Measurements from ENCODE around the gene ALS2CL.
"Not testable (repeated sequence)": the region's sequence is repeated elsewhere in the genome, so short reads cannot be mapped to it uniquely, and the experiment has no call there.

The ALS2CL gene

GRCh38 chr3:46705751-46706552 is 12.5 kb upstream of the ALS2CL start:
- ATAC-seq (replicated peaks; ENCODE audit: extremely low read depth, poor library complexity, severe bottlenecking) = no peak
- no peaks in the 10 kb centered on the region for H3K36me3 Mint-ChIP-seq (ENCODE audit: insufficient read depth)

GRCh38 chr3:46705022-46705530 is 11.6 kb upstream of the ALS2CL start:
- no peak overlapping the region for H3K4me3 Mint-ChIP-seq
- H3K4me1 Mint-ChIP-seq = no peaks in the 10 kb centered on the region
- DNase-seq (ENCODE audit: low spot score in 2 of 2) (peak; percentile 56 to 59), ATAC-seq (replicated peaks; ENCODE audit: extremely low read depth, poor library complexity, severe bottlenecking) (peak; percentile 73)
- H3K27ac Mint-ChIP-seq (ENCODE audit: low read depth) = no peak overlapping the region
- H3K36me3 Mint-ChIP-seq (ENCODE audit: insufficient read depth) = no peaks in the 10 kb centered on the region
- H3K27me3 Mint-ChIP-seq = peaks cover 14% of the 10 kb centered on the region
- no peaks in the 10 kb centered on the region for H3K9me3 Mint-ChIP-seq

More at GRCh38 chr3:46705751-46706552, 12.5 kb upstream of the ALS2CL start:
- no peak overlapping the region for H3K4me3 Mint-ChIP-seq
- no peak for DNase-seq (ENCODE audit: low spot score in 2 of 2)
- H3K27ac Mint-ChIP-seq (ENCODE audit: low read depth) = no peak overlapping the region
- H3K4me1 Mint-ChIP-seq = no peaks in the 10 kb centered on the region
- no peaks in the 10 kb centered on the region for H3K9me3 Mint-ChIP-seq
- H3K27me3 Mint-ChIP-seq = peaks cover 14% of the 10 kb centered on the region

GRCh38 chr3:46704346-46704745 is 10.9 kb upstream of the ALS2CL start:
- DNase-seq (ENCODE audit: low spot score in 2 of 2); ATAC-seq (replicated peaks; ENCODE audit: extremely low read depth, poor library complexity, severe bottlenecking); H3K27ac Mint-ChIP-seq (ENCODE audit: low read depth); H3K4me1 Mint-ChIP-seq; H3K36me3 Mint-ChIP-seq (ENCODE audit: insufficient read depth); H3K9me3 Mint-ChIP-seq; H3K4me3 Mint-ChIP-seq: not testable (repeated sequence)
- peaks cover 14% of the 10 kb centered on the region for H3K27me3 Mint-ChIP-seq

DNA sequence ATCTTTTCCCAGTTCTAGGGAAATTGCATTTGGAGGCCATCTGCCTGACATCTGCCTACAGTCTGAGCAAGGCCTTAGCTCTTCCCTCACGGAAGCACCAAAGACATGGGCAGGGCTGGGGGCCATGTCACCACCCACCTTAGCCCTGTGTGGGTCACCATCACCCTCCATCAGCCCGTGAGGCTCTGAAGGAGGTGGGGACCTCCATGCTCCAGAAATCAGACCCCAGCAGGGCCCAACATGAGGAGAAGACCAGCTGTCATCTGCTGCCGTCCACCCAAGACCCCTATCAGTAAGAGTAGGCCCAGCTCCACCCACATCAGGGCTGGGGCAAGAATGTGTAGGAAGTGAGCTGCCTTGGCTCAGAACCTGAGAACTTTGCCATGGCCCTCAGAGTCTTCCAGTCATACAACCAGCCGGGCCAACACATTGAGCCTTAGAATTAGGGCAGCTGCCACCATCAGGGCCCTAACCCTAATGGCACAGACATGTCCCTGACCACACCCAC is 9.6 kb upstream of the ALS2CL start:
- Mint-ChIP-seq H3K27ac (ENCODE audit: low read depth) (no peak overlapping the region), H3K4me1 (no peaks in the 10 kb centered on the region), H3K4me3 (no peak overlapping the region), H3K9me3 (no peaks in the 10 kb centered on the region), H3K36me3 (ENCODE audit: insufficient read depth) (no peaks in the 10 kb centered on the region), H3K27me3 (peaks cover 14% of the 10 kb centered on the region)
- ATAC-seq (replicated peaks; ENCODE audit: extremely low read depth, poor library complexity, severe bottlenecking) = no peak
- DNase-seq (ENCODE audit: low spot score in 2 of 2) = no peak

DNA sequence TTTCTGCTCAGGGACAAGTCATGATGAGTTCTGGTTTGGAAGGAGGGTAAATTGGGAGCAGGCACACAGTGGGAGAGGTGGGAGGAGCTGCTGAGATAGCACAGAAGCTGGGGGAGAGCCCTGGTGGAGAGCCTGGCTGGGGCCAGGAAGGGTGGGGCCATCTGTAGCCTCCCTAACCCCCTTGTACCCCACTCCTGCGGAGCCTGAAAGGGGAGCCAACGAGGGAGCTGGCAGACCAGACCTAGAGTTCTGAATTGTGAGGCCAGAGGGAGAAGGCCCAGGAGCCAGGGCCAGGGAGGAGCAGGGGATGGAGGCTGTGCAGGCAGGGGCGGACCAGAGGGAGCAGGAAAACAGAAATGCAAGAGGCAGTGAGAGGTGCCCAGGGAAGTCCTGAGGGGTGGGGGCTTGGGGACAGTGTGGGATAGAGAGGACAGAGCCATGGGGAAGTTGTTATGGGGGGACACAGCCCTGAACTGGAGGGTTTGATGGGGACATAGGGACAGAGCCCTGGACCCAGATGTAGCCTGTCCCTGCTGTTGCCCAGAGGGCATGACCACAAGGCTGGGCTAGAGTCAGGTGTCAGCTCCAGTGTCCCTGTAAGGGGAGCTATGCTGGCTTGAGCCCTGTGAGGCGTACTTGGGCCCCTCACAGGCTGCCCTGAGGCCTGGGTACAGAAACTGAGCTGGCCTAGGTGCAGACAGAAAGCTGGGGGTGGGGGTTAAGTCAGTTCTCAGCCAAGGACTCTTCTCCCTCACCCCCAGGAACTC is 8.9 kb upstream of the ALS2CL start:
- ATAC-seq (replicated peaks; ENCODE audit: extremely low read depth, poor library complexity, severe bottlenecking) = no peak
- no peak overlapping the region for H3K4me3 Mint-ChIP-seq
- no peaks in the 10 kb centered on the region for H3K36me3 Mint-ChIP-seq (ENCODE audit: insufficient read depth)
- H3K27ac Mint-ChIP-seq (ENCODE audit: low read depth) = no peak overlapping the region
- H3K4me1 Mint-ChIP-seq = no peaks in the 10 kb centered on the region
- peaks cover 14% of the 10 kb centered on the region for H3K27me3 Mint-ChIP-seq
- no peak for DNase-seq (ENCODE audit: low spot score in 2 of 2)
- no peaks in the 10 kb centered on the region for H3K9me3 Mint-ChIP-seq

DNA sequence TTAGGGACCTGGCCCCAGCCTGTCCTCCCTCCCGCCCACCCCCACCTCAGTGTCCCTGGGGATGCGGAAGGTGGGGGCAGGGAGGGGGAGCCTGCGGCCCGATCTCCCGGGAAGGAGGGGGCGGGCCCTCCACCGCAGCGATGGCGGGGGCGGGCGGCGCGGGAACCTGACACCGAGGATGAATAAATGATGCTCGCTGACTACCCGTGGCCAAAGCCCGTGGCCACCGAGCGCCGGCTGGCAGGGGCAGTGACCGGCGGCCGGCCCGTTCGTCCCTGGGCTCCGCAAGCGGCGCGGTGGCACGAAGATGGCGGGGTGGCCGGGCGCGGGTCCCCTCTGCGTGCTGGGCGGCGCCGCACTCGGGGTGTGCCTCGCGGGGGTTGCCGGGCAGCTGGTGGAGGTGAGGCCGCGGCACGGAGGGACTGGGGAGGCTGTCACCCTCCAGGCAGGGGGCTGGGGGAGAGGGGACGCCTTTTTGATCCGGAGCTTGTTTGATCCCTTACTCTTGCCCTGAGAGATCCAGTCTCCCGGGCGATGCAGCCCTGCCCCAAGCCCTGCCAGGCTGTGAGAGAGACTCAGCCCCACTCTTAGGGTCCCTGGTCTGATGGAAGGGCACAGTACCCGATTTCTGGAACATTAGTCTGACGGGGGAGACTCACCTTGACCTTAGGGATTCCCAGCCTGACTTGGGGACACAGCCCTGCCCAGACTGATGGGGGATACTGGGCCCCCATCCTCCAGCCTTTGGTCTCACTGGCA is 7.9 kb upstream of the ALS2CL start, which contains the start of gene TMIE:
Gene TMIE (plus strand): TSS at position 212 of the 759 bp plus-strand sequence. CDS start 96 bp downstream, at position 308.
- Mint-ChIP-seq H3K4me3 (no peak within 1 kb of the TSS), H3K9me3 (no peaks in the 10 kb centered on the region), H3K4me1 (no peaks in the 10 kb centered on the region), H3K27ac (ENCODE audit: low read depth) (no peak within 1 kb of the TSS), H3K27me3 (peaks cover 14% of the 10 kb centered on the region), H3K36me3 (ENCODE audit: insufficient read depth) (no peaks in the 10 kb centered on the region)
- DNase-seq (ENCODE audit: low spot score in 2 of 2) (no peak), ATAC-seq (replicated peaks; ENCODE audit: extremely low read depth, poor library complexity, severe bottlenecking) (no peak)

DNA sequence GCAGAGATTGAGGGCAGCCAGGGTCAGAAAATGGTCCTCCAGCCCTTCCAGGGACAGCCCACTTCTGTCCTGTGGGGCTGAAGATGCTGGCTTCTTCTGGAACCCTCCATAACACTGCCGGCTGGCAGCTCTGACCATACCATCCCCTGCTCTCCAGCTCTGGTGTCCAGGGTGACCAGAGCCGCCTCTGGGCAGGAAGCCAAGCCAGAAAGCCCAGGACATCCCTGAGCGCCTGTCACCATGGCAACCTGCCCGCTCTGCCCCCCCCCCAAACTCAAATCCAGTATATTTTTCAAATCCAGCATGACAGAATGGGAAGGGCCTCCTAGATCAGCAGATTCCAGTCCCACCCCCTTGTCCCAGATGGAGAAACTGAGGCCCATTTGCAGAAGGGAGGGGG is 7.3 kb upstream of the ALS2CL start:
- Mint-ChIP-seq H3K4me1 (peaks cover 4% of the 10 kb centered on the region), H3K36me3 (ENCODE audit: insufficient read depth) (no peaks in the 10 kb centered on the region), H3K27me3 (peaks cover 14% of the 10 kb centered on the region), H3K9me3 (no peaks in the 10 kb centered on the region), H3K27ac (ENCODE audit: low read depth) (no peak overlapping the region), H3K4me3 (no peak overlapping the region)
- ATAC-seq (replicated peaks; ENCODE audit: extremely low read depth, poor library complexity, severe bottlenecking) (no peak), DNase-seq (ENCODE audit: low spot score in 2 of 2) (no peak)

- Mint-ChIP-seq H3K4me1 (peaks cover 12% of the 10 kb centered on the region), H3K36me3 (ENCODE audit: insufficient read depth) (no peaks in the 10 kb centered on the region), H3K27me3 (peaks cover 14% of the 10 kb centered on the region), H3K4me3 (no peak overlapping the region), H3K27ac (ENCODE audit: low read depth) (no peak overlapping the region), H3K9me3 (no peaks in the 10 kb centered on the region)
- ATAC-seq (replicated peaks; ENCODE audit: extremely low read depth, poor library complexity, severe bottlenecking) = no peak
- no peak for DNase-seq (ENCODE audit: low spot score in 2 of 2)
These were observed 6.4 kb upstream of the ALS2CL start for GRCh38 chr3:46699676-46700523.

DNA sequence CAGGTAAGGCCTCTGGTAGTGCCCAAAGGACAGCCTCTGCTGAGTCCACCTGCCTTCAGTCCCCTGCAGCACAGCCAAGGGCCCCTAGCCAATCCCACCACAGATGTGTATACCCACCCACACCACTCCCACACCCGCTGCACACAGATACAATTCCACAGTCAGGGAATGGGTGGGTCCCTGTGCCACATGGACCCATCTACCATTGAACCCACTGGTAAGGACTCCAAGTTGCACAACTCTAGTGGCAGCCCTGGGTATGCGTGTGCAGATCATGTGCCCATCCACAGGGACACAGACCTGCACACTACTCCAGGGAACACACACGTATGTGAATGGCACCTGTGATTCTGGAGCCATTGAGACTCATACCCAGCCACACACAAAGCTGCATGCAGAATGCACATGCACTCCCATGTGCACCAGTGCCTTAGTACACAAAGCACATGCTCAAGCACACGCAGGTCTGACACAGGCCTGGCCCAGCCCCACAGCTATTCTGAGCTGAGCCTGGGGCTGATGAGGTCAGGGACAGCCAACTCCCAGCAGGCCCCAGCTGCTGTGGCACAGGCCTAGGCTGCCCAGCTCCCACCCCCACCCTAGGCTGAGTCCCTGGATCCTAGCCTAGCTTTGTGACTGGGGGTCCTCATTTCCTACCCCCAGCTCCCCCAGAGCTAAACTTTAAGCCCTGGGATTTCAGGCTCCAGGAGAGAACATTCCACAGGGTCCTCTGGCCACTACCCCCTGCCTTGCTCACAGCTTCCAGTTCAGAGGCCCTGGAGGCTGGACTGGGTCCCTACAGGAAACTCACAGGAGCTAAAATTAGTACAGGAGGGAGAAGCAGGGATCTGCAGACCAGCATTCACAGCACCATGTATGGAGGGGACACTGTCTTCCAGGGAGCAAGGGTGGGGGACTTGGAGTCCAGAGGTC is 2.7 kb upstream of the ALS2CL start:
- Mint-ChIP-seq H3K4me1 (peaks cover 29% of the 10 kb centered on the region), H3K9me3 (no peaks in the 10 kb centered on the region), H3K36me3 (ENCODE audit: insufficient read depth) (no peaks in the 10 kb centered on the region), H3K4me3 (peak overlapping the region; percentile 70), H3K27ac (ENCODE audit: low read depth) (no peak overlapping the region), H3K27me3 (no peaks in the 10 kb centered on the region)
- ATAC-seq (replicated peaks; ENCODE audit: extremely low read depth, poor library complexity, severe bottlenecking) (no peak), DNase-seq (ENCODE audit: low spot score in 2 of 2) (no peak)

GRCh38 chr3:46695177-46695961 is 1.9 kb upstream of the ALS2CL start:
- DNase-seq (ENCODE audit: low spot score in 2 of 2) (no peak), ATAC-seq (replicated peaks; ENCODE audit: extremely low read depth, poor library complexity, severe bottlenecking) (no peak)
- Mint-ChIP-seq H3K4me1 (peaks cover 29% of the 10 kb centered on the region), H3K27me3 (no peaks in the 10 kb centered on the region), H3K9me3 (no peaks in the 10 kb centered on the region), H3K4me3 (peak overlapping the region; percentile 70), H3K27ac (ENCODE audit: low read depth) (peak overlapping the region; percentile 54), H3K36me3 (ENCODE audit: insufficient read depth) (no peaks in the 10 kb centered on the region)
